DMS 273 treated with DMSO at 0.1 percent for 48 hours (cell line): Measurements from ENCODE around the gene SMC6.

Source experiments
- DNase-seq: peaks from one replicate; lab custom pipeline; 2025; lab: John Stamatoyannopoulos, UW

SMC6 gene

DNA sequence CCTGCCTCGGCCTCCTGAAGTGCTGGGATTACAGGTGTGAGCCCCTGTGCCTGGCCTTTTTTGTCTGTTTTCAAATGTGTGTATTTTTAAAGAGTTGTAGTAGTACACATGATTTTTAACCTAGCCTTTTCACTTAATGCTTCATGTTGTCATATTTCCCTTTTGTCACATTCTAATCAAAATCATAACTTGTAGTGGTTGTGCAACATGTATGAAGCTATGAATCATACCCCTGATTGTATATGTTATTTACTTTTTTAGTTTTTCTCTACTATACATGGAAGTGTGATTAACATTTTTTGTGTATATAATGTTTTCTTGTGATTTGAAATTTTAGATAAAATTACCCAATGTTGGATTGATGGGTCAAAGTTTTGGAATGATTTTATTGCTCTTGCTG, 8.8 kb upstream of the SMC6 start:
- no peak for DNase-seq

DNA sequence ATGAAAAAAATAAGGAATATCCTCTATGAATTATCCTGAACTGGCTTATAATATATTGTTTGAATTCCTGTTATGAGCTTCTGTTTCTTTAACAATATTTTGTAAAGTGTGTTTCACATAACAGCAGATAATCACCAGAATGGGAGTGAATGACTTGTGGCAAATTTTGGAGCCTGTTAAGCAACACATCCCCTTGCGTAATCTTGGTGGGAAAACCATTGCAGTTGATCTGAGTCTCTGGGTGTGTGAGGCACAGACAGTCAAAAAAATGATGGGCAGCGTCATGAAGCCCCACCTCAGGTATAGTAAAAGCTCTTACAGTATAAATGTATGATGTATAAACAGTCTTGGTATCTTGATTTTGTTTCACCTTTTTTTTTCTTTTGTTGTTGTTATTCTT, 6.2 kb upstream of the SMC6 start:
- DNase-seq: no peak

DNA sequence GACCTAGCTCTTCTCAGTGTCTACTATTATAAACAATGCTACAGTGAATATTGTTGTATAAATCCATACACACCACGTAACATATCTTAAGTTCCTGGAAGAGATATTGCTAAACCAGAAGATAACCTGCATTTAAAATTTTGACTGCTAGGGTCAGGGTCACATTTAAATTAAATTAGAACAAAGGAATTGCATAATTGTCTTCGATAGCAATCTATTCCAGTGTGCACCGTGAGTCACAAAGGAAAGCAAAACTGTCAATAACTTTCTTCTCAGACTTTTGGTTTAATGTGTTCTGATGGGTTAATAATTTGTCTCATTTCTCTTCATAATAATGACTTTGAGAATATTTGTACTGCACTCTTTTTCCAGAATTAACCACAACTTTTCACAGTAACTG, 4.5 kb upstream of the SMC6 start:
- no peak for DNase-seq

DNA sequence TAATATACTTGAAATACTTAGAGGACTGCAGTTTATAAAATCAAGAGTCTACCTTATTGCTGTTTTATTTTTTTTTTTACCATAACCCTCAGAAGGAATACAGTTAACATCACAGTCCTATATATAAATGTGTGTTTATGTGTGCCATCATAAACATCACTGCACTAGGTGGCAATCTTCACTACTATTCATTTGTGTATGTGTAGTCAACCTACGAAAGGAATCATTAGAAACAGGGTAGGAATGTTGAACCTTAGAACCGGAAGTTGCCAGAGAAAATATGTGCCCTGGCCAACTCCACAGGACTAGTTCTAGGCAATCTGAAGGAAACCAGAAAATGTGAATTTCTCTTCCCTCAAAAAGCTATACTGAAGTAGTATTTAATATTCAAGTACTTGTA, 3.7 kb upstream of the SMC6 start:
- DNase-seq: peak; percentile 40

DNA sequence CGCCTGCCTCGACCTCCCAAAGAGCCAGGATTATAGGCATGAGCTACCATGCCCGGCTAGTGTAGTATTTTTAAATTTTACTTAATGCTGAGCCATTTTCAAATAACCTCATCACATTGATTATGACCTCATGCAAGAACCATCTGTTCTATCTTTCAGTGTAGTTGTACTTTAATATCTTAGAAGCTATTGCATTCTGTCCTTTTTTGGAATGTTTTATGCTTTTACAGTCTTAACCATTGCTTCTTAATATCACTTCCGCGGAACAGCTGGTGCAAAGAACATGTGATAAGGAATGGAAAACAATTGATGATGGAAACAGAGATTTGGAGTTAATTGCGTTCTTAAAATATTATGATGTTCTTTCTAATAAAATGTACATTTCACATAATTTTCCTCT, 3.1 kb upstream of the SMC6 start:
- DNase-seq: peak; percentile 15

DNA sequence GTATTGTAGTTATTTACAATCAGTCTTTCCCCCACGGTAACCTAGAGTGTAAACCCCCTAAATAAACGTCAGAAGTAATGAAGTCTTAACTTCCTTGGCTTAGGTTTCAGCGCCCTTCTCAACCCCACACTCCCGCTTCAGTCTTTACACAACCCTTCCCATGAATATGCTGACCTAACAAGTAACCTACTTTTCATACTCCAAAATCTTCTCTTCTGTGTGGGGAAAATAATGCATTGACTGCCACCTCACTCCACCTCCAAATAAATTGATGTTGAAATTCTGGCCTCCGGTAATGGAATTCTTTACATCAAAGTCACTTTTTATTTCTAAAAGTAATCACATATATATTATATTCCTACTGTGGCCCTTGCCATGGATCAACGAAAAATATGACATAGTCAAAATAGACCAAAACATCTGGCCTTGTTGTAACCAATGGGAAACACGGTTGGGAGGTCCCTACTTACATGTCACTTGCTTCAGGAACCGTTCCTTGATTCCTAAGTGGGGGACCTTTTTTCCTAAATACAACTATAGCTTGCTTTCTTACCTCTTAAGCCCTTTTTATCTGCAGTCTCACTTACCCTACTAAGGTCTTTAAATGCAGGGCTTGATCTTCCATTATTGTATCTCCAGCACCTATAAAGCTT, 1.3 kb upstream of the SMC6 start:
- DNase-seq: peak; percentile 47

DNA sequence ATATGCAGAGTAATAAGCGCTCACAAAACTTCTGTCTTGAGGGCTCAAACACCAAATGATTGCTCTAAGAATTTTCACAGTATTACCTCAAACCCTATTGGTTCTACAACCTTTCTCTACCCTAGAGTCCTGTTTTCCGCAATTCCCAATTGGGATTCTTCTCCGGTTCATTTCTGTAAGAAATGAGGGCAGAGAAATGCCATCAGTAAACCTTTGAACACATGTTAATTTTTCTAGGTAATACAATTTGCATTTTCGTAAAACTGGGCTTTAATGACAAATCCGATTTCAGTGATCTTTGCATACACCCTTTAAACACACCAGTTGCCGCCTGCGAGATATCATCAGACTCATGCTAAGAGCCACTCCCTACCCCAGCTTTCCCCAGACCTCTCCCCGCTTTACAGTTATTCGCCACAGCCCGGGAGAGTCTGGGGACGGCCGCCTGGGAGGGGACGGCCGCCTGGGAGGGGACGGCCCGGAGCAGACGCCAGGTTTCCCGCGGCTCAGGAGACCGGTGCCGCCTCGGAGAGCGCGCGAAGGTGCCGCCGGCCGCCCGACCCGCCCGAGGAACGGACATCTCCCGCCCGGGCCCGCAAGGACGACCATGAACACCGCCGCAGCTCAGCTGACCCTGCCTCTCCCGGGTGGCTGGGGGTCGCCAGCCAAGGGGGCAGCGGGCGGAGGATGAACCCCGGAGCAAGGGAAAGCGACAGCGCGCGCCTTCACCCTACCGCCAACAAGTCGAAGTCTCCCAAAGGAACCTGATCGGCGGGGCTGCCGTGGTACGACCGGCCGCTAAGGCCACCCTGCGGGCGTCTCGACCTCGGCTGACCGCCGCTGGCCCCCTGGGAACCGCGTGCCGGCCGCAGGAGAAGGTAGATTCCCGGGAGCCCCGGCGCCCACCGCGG, 463 bp downstream of the SMC6 start:
- DNase-seq: peak; percentile 18

DNA sequence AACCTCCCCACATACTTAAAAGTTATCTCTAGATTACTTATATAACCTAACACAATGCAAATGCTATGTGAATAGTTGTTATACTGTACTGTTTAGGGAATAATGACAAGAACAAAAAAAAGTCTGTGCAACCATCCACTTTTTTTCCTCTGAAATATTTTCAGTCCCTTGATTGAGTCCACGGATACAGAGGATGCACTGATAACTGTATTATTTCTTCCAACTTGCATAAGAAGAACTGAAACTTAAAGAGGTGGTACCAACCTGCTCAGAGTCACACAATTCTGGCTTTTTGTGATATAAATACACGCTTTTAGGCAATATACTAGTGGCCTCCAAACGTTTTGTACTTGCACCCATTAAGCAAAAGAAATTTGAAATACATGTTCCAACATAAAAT, 1.4 kb downstream of the SMC6 start:
- no peak for DNase-seq

DNA sequence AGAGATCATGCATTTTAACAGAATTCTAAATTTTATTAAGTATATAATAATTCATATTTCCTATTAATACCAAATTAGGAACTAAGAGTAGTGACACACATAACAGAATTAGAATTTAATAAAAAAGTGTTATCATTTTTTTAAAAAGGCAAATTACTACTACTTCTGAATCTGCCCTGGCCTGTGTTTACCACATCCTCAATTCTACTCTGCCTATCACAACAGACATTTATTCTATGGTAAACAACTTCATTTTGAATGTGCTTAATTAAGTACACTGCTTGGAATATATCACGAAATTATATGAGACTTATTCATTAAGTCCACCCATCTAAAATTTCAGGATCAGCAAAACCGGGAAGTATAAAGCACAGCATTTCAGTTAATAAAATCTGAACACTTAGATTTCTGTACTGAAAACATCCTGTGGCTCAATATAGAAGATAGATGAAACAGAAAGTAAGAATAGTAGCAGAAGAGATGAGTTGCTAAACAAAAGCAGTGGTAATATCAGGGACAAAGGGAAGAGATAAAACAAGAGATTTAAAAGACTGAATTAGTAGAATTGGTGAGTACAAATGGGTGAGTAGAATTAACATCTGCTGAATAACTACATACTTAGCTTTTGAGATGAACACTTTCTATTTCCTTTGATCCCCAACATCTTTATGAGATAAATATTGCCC, 3.7 kb downstream of the SMC6 start:
- DNase-seq: no peak

DNA sequence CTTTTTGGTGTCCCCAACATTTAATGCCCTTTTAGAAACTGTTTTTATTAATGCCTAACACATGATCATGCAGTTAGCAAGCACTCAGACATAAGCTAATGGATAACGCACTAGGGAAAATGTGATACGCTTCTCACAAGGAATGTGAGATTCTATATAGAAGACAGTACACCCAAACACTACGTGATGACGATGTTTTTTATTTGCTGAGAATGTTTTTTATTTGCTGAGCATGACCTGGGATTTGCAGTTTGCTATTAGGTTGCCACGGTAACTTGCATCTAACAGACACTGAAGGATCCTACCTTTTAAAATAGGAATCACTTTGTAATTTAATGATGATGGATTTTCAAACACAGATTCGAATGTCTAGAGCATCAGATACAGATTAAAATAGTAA, 4.9 kb downstream of the SMC6 start:
- no peak for DNase-seq

DNA sequence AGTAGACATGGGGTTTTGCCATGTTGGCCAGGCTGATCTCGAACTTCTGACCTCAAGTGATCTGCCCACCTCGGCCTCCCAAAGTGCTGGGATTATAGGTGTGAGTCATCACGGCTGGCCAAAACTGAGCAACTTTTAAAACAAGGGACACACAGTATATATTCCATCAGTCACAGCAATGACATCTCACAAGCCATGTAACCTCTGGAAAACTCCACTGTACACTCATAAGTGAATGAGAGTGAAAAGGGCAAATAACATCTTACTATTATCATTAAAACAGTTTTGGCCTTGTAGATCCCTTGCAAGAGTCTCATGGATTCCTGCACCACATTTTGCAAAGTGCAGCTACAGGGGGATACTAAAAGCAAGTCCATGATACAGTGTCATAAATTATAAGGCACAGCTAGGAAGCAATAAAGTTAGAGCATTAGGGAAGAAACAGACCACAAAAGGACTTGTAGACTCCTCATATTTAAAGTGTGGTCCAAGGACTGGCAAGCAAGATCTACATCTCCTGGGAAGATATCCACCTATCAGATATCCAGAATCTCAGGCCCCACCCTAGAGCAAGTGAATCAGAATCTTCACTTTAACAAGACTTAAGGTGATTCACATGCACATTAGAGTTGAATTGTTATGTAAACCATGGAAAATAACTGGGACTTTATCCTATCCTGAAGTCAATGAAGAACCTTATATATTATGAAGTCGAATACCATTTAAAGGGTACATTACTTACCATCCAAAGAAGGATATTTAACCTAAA, 5.7 kb downstream of the SMC6 start:
- no peak for DNase-seq

DNA sequence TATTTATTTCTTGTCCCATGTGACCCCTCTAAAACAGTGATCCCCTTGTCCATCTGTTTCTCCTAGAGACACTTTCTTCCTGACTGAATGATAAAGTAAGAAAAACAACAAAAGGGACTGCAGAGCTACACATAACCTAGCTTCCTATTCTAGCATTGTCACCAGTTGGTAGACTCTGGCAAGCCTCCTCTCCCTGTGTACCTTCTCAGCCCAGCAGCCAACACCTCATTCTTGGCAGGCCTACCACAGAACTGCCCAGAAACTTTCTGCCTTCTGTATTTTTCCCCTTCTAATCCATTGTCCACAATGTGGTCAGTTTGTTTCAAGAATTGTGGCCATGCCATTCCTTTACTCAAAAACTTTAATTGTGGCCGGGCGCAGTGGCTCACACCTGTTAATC, 13.4 kb downstream of the SMC6 start:
- no peak for DNase-seq

DNA sequence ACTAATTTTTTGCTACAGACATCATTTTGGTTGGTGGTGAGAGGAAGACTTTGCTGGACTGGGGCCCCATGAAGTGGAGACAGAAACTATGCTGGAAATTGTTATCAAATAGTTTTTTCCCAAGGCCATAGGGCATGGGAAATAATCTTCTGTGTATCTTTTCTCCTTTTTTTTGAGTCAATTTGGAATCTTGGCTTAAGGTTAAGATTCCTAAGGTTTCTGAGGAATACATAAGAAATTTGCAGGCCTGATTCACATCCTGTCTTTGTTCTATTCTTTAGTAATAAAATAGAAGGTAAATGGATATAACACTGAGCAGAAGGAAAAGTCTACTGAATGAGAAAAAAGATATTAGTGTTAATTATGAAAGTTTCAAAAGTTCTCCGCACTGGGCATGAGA, 16.6 kb downstream of the SMC6 start:
- DNase-seq: no peak

DNA sequence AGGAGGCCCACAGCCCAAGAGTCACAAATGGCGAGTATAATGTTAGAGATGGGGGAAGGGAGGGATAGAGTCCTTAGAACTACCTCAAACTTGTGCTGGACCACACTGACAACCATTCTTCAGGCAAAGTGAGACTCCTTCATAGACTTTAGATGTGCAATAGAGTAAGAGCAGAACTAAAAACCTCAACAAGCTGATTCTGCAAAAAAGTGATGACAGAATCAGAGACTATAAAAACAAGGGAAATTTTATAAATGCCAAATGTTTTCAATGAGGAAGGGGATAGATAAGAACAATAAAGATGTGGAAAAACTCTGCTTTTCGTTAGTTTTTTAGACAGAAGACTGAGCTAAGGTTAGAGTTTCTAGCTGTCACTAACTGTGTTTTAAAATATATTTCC, 17.7 kb downstream of the SMC6 start:
- no peak for DNase-seq

DNA sequence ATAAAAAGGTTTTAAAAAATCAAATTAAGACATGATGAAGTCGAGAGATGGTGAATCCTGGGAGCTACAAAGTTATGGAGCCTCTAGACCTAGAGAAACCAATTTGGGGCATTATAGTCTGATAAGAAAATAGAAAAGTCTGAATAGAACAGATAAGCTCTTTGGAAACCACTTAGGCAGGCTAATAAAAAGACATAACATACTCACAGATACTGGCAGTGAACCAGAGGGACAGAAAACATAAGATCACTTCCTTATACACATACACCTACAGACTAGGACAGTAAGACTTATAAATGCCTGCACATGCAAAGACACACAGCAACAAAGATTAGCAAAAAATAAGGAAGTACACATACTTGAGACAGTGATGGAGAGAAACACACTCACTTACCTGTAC, 20.0 kb downstream of the SMC6 start:
- no peak for DNase-seq

DNA sequence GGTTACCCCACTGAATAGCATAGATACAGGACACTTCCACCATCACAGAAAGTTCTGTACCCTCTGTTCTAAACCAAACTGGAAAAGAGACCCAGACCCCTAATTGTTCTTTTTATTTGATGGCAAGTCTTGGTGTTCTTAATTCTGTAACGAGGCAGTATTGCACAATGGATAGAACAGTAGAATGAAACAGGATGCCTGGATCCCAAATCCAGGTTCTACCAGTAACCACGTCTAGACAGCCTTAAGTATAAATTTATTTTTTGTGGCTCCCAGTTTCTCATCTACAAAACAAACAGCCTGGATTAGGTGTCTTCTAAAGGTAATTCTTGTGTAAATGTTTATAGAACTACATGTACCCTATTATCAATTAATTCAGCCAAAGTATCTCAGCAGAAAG, 23.7 kb downstream of the SMC6 start:
- no peak for DNase-seq

DNA sequence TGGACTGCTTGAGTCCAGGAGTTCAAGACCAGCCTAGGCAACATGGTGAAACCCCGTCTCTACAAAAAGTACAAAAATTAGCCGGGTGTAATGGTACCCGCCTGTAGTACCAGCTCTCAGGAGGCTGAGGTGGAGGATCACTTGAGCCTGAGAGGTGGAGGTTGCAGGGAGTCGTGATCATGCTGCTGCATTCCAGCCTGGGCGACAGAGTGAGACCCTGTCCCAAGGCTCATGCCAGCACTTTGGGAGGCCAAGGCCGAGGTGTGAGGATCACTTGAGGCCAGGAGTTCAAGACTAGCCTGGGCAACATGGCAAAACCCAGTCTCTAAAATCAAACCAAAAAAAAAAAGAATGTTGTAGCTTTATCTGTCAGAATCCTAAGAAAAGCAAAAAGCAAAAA, 25.4 kb downstream of the SMC6 start:
- DNase-seq: no peak

DNA sequence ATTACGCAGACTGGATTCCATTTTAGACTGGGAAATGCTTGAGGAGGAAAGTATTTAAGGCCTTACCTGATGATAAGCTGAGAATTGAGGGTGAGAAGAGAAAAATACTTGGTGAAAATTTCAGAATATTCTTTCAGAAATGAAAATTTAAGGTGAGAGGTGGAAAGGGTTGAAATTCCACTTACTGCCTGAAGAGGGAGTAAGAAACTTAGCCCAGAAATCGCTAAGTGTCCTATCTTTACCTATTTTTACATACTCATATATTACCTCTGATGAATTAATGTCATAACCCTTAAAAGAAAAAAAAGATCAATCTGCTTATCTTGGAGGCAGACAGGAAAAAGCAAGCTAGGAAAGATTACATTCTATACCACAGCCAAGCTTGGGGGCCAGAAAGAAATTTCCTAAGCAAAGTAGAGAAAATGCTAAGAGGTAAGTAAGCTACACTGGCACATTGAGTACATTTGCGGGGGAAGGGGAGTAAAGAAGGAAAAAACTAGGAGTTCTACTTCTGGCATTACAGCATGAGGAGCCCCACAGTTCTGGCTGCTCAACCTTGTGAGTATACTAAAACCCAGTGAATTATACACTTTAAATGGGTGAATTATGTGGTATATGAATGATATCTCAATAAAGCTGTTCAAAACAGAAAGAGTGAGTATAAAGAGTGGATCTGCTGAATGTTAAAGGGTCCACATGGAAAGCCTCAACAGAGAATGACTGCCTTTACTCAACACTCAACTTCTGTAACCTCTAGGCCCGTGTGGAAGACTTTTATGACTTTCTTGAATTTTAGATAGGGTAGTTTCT, 33.8 kb downstream of the SMC6 start:
- no peak for DNase-seq

DNA sequence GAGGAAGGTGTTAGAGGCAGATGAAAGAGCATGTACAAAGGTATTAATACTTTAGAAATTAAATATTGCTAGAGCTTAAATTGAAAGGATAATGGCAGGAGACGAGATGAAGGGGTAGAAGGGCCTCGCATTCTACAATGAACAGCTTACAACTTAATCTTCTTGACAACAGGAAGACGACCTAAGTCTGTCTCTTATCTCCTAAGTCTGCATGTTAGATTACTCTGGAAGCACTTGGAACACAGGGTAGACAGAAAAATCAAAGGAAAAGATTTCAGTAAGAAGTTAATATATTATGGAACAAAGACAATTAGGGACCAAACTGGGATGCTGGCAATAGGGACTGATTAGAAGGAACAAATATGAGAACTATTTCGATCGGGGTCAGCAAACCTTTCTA, 34.9 kb downstream of the SMC6 start:
- DNase-seq: no peak

DNA sequence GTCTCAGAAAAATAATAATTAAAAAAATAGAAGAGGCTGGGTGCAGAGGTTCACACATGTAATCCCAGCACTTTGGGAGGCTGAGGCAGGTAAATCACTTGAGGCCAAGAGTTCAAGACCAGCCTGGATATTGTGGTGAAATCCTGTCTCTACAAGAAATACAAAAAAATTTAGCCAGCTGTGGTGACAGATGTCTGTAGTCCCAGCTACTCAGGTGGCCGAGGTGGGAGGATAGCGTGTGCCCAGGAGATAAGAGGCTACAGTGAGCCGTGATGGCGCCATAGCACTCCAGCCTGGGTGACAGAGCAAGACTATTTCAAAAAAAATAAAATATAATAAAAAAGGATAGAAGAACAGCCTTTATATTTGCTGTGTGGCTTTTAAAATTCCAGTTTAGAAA, 35.9 kb downstream of the SMC6 start:
- DNase-seq: no peak

DNA sequence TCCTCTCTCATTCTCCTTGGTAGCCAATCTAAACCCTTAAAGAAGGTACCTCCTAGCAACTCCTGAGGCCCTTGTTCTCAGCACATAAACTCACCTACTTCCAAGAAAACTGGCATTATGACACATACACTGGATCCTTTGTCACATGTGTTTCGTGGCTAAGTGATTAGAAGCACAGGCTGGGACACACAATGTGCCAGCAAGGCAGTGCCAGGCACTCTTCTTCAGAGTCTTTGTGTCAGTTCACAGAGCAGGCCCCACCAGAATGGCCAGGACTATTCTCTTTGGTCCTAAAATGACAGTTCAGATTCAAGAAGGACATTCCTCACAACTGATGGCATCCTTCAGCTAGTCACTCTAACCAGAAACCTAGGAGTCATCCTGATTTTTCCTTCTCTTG, 40.3 kb downstream of the SMC6 start:
- no peak for DNase-seq
